PC-9 (cell line): ENCODE data around the gene MGLL. TPM values are rescaled to one million over a fixed set of nuclear protein-coding genes. Genes with fewer than 3 reads are reported as not detected.

Experiments used
- BruUV-seq: library from RNA; stranded (reverse); fragments of 400-500 nt; replicated peaks from 2 replicates; lab custom pipeline; 2021; lab: Mats Ljungman, UMichigan
- CTCF ChIA-PET: fragments of 300-600 bp; sonication (Branson Sonifier 250); formaldehyde crosslinking; loops from one replicate; lab custom pipeline; 2022; ENCODE audit warnings: antibody characterized with exemption; lab: Charles Lee
- POLR2A ChIA-PET: fragments of 300-600 bp; sonication (Branson Sonifier 250); formaldehyde crosslinking; loops from one replicate; lab custom pipeline; 2022; ENCODE audit warnings: antibody characterized with exemption; ENCODE audit not compliant: unreplicated experiment; lab: Charles Lee
- DNase-seq, 2 experiments: peaks; one replicate each; pipeline versions ENCODE4 v3.0.0 to v3.0.0-alpha.2; 2015 to 2022; ENCODE audit warnings: mixed read lengths in 1 of 2
- H2AFZ ChIP-seq: fragments of 200-600 bp; sonication (generic); 2 replicates; pipeline ENCODE4 v1.8.1; 2017; ENCODE audit warnings: antibody characterized with exemption
- H3F3A ChIP-seq: fragments of 200-600 bp; sonication (generic); 2 replicates; pipeline ENCODE4 v1.8.1; 2017; ENCODE audit warnings: antibody characterized with exemption, mild to moderate bottlenecking, low read depth; ENCODE audit not compliant: insufficient read depth
- H3K27ac ChIP-seq: fragments of 200-600 bp; sonication (generic); 2 replicates; pipeline ENCODE4 v1.6.1; 2016; ENCODE audit warnings: mixed run types
- H3K27me3 ChIP-seq: fragments of 200-600 bp; sonication (generic); 2 replicates; pipeline ENCODE4 v1.6.1; 2016; ENCODE audit warnings: low read depth, mixed run types; ENCODE audit not compliant: insufficient read depth
- H3K36me3 ChIP-seq: fragments of 200-600 bp; sonication (generic); 2 replicates; pipeline ENCODE4 v1.6.1; 2016; ENCODE audit warnings: low read depth, mixed run types
- H3K4me1 ChIP-seq: fragments of 200-600 bp; sonication (generic); replicated peaks from 2 replicates; pipeline ENCODE4 v1.6.1; 2016; ENCODE audit warnings: mixed run types; ENCODE audit not compliant: insufficient read depth
- H3K4me2 ChIP-seq: fragments of 200-600 bp; sonication (generic); 2 replicates; pipeline ENCODE4 v1.6.1; 2017; ENCODE audit warnings: mixed run types
- H3K4me3 ChIP-seq: fragments of 200-600 bp; sonication (generic); 2 replicates; pipeline ENCODE4 v1.6.1; 2016; ENCODE audit warnings: mixed run types
- H3K79me2 ChIP-seq: fragments of 200-600 bp; sonication (generic); 2 replicates; pipeline ENCODE4 v1.6.1; 2017; ENCODE audit warnings: low read depth, mixed run types
- H3K9me2 ChIP-seq: fragments of 200-600 bp; sonication (generic); 2 replicates; pipeline ENCODE4 v1.8.1; 2017; ENCODE audit warnings: mild to moderate bottlenecking; ENCODE audit not compliant: insufficient read depth
- H3K9me3 ChIP-seq: fragments of 200-600 bp; sonication (generic); 2 replicates; pipeline ENCODE4 v1.8.1; 2016; ENCODE audit warnings: low read depth; ENCODE audit not compliant: insufficient read depth
- H4K20me1 ChIP-seq: fragments of 200-600 bp; sonication (generic); 2 replicates; pipeline ENCODE4 v1.8.1; 2017; ENCODE audit not compliant: insufficient read depth
- EZH2 ChIP-seq: fragments of 200-600 bp; sonication (generic); IDR thresholded peaks from 2 replicates; pipeline ENCODE4 v1.8.0; 2017; ENCODE audit warnings: antibody characterized with exemption, low read depth
- intact Hi-C: fragments of 100-400 bp; cut with micrococcal nuclease; formaldehyde crosslinking; loops from one replicate; pipeline ENCODE4 v1.10.0; 2022; ENCODE audit not compliant: unreplicated experiment
- total RNA-seq: library from RNA; stranded (reverse); gene quantifications from 2 replicates; pipeline ENCODE4 v1.2.3, GENCODE V29; 2021
- TF ChIP-seq, protein P1 (sequence below): fragments of 200-600 bp; sonication (generic); conservative IDR thresholded peaks from 2 replicates; pipeline ENCODE4 v1.6.1; 2017; ENCODE audit warnings: mixed run types, antibody characterized with exemption, mild to moderate bottlenecking, moderate library complexity

MGLL gene
- total RNA-seq, 1 experiment from 2014 or later: 30.7 TPM

DNA sequence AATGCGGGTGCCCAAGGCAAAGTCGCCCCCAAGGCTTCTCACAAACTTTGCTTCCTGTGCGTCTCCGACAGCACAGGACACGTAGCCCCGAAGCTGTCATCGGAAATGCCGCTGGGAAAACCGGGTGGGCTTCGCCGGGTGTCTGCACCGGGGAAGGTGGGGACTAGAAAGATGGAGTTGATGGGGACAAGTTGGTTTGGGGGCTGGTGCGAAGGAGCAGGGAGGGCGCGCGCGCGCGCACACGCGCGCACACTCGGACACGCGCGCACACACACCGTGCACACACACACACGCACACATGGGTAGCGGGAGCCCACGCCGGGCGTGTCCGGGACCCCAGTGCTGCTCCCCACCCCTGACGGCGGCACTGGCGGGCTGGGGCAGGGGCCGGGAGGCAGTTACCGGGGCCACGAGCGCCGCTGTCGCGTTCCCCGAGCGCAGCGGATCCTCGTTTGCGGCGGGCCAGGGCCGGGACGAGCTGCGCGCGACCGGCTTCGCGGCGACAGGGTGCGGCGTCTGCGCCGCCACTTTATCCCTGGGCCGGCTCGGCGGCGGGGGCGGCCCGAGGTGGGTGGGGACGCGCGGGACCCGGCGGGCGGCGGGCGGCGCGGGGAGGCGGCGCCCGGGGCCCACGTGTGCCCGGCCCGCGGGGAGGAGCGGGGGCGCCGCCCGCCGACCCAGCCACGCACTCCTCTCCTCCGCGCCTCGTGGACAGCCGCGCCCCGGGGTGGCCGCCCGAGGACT is 539 bp upstream of the MGLL start:
- Histone ChIP-seq H3F3A (peaks cover 52% of the 10 kb centered on the region), H4K20me1 (no peaks in the 10 kb centered on the region), H3K36me3 (peaks cover 3% of the 10 kb centered on the region; the same call in 1 of the 2 replicates), H3K27me3 (no peaks in the 10 kb centered on the region), H3K27ac (peak overlapping the region; percentile 93), H3K9me2 (no peaks in the 10 kb centered on the region), H3K4me3 (peak overlapping the region; percentile 76), H2AFZ (peak overlapping the region; percentile 85), H3K4me2 (peak overlapping the region; percentile 81), H3K79me2 (0 out of 2 replicates have a peak, but pooled peaks cover 4% of the 10 kb centered on the region), H3K9me3 (peaks cover 6% of the 10 kb centered on the region; the same call in 1 of the 2 replicates), H3K4me1 (peaks cover 44% of the 10 kb centered on the region)
- BruUV-seq: no TSS peak
- DNase-seq: peak in 1 of 2 experiments; percentile 49
- TF ChIP-seq, protein P1, sequence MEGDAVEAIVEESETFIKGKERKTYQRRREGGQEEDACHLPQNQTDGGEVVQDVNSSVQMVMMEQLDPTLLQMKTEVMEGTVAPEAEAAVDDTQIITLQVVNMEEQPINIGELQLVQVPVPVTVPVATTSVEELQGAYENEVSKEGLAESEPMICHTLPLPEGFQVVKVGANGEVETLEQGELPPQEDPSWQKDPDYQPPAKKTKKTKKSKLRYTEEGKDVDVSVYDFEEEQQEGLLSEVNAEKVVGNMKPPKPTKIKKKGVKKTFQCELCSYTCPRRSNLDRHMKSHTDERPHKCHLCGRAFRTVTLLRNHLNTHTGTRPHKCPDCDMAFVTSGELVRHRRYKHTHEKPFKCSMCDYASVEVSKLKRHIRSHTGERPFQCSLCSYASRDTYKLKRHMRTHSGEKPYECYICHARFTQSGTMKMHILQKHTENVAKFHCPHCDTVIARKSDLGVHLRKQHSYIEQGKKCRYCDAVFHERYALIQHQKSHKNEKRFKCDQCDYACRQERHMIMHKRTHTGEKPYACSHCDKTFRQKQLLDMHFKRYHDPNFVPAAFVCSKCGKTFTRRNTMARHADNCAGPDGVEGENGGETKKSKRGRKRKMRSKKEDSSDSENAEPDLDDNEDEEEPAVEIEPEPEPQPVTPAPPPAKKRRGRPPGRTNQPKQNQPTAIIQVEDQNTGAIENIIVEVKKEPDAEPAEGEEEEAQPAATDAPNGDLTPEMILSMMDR: no peak
- no peak for TF ChIP-seq EZH2
- ChIA-PET POLR2A (interaction anchor here (0.6 kb wide), 1 partner anchor 55 kb away, joined by 4 read pairs; no protein-coding TSS in a partner anchor), CTCF (interaction anchor here (0.6 to 0.7 kb wide), 2 partner anchors 56 to 1479 kb away, joined by 4 to 5 read pairs; no protein-coding TSS in a partner anchor)
- intact Hi-C loops: loop anchor here (1.0 kb wide), 1 partner anchor 132 kb away; no protein-coding TSS in a partner anchor

DNA sequence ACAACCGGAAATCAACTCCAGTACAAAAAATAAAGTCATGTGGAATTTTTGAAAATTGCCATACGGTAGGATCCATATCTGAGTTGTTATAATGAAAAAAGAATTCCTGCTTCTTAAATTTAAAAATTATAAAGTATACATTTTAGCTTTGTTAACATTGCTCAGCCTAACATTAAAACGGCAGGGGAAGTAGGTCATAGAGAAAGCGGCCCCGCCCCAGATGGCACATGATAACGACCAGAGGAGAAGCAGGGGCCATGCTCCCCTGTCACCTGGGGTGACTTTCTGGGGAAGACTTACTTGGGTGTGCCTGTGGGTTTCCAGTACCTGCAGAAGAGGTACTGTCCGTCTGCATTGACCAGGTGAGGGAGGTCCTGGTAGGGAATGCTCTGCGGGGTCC is 921 bp downstream of the MGLL start:
- peaks cover 57% of the 10 kb centered on the region for H3K4me1 ChIP-seq
- CTCF ChIA-PET: interaction anchor here (0.6 to 1.8 kb wide), 4 partner anchors 20 to 354 kb away, joined by 8 to 19 read pairs (median 11); no protein-coding TSS in a partner anchor
- H3K9me2 ChIP-seq: no peaks in the 10 kb centered on the region
- BruUV-seq: no TSS peak
- TF ChIP-seq, protein P1: no peak
- no peak for TF ChIP-seq EZH2
- H3K27ac ChIP-seq: peak overlapping the region; percentile 93
- peaks cover 3% of the 10 kb centered on the region; the same call in 1 of the 2 replicates for H3K36me3 ChIP-seq
- H3K79me2 ChIP-seq: 0 out of 2 replicates have a peak, but pooled peaks cover 4% of the 10 kb centered on the region
- H3K4me2 ChIP-seq: peak overlapping the region; percentile 81
- POLR2A ChIA-PET: interaction anchor here (0.7 kb wide), 1 partner anchor 75 kb away, joined by 3 read pairs; no protein-coding TSS in a partner anchor
- peaks cover 65% of the 10 kb centered on the region for H3F3A ChIP-seq
- no peaks in the 10 kb centered on the region for H4K20me1 ChIP-seq
- H2AFZ ChIP-seq: no peak overlapping the region
- H3K9me3 ChIP-seq: no peaks in the 10 kb centered on the region
- DNase-seq: peak in 1 of 2 experiments; percentile 24
- intact Hi-C loops: loop anchor here (1.0 kb wide), 2 partner anchors 74 to 138 kb away; no protein-coding TSS in a partner anchor
- H3K27me3 ChIP-seq: no peaks in the 10 kb centered on the region
- peak overlapping the region; percentile 76 for H3K4me3 ChIP-seq

DNA sequence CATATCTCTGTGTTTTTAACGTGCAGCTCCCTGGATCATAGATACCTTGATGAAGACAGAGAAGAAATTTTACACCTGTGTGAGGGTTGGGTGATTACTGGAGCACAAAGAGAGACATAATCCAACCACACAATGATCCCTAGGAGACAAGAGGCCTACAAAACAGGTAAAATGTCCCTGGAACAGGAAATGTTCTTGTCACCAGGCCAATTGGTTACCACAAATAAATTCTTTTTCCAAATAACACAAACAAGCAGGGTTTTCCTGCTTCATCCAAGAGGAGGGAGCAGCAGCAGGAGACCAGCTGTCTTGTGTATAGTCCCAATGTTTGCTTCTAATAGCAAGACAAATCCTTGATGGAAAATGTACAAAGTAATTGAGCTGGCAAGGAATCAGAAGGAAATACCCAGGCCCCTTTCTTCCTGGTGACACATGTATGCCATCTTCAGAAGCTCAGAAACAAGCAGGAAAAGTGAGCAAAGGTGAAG is 1.4 kb downstream of the MGLL start:
- Histone ChIP-seq H3K79me2 (0 out of 2 replicates have a peak, but pooled peaks cover 4% of the 10 kb centered on the region), H2AFZ (no peak overlapping the region; the same call in 1 of the 2 replicates), H3K27ac (peak overlapping the region; percentile 93), H3K4me3 (peak overlapping the region; percentile 76), H3K9me2 (no peaks in the 10 kb centered on the region), H3K4me1 (peaks cover 62% of the 10 kb centered on the region), H3F3A (peaks cover 71% of the 10 kb centered on the region), H3K36me3 (peaks cover 3% of the 10 kb centered on the region; the same call in 1 of the 2 replicates), H3K4me2 (peak overlapping the region; percentile 81), H3K9me3 (no peaks in the 10 kb centered on the region), H4K20me1 (no peaks in the 10 kb centered on the region), H3K27me3 (no peaks in the 10 kb centered on the region)
- CTCF ChIA-PET: interaction anchor here (0.6 to 1.8 kb wide), 4 partner anchors 20 to 354 kb away, joined by 8 to 19 read pairs (median 11); no protein-coding TSS in a partner anchor
- peak; percentile 52 to 86 for DNase-seq
- POLR2A ChIA-PET: interaction anchor here (0.6 to 0.7 kb wide), 2 partner anchors 74 to 83 kb away, joined by 3 to 6 read pairs; no protein-coding TSS in a partner anchor
- BruUV-seq: no TSS peak
- TF ChIP-seq EZH2: no peak
- TF ChIP-seq, protein P1: no peak
- intact Hi-C loops: loop anchor here (1.0 kb wide), 2 partner anchors 74 to 138 kb away; no protein-coding TSS in a partner anchor
